Gastroesophageal sphincter (tissue), 3 donors: ENCODE data around the gene NUP93.

Experiments used
- POLR2A ChIP-seq, 2 donors: fragments of 450-650 bp; IDR thresholded peaks; one replicate each; pipeline ENCODE4 v1.6.1; 2017; ENCODE audit warnings: antibody characterized with exemption in 2 of 2, mild to moderate bottlenecking in 2 of 2, moderate library complexity in 1 of 2
- POLR2AphosphoS5 ChIP-seq: sonication (generic); formaldehyde crosslinking; IDR thresholded peaks from one replicate; pipeline ENCODE4 v1.6.1; 2017; ENCODE audit warnings: antibody characterized with exemption
- TF ChIP-seq, protein P1 (sequence below), 4 experiments: fragments of 200-600 bp in 2 of 4; fragments of 450-650 bp in 2 of 4; sonication (generic) in 1 of 4; IDR thresholded peaks; one replicate each; pipeline ENCODE4 v1.5.1; 2017 to 2019; ENCODE audit warnings: antibody characterized with exemption in 4 of 4, mild to moderate bottlenecking in 2 of 4, moderate library complexity in 2 of 4

DNA sequence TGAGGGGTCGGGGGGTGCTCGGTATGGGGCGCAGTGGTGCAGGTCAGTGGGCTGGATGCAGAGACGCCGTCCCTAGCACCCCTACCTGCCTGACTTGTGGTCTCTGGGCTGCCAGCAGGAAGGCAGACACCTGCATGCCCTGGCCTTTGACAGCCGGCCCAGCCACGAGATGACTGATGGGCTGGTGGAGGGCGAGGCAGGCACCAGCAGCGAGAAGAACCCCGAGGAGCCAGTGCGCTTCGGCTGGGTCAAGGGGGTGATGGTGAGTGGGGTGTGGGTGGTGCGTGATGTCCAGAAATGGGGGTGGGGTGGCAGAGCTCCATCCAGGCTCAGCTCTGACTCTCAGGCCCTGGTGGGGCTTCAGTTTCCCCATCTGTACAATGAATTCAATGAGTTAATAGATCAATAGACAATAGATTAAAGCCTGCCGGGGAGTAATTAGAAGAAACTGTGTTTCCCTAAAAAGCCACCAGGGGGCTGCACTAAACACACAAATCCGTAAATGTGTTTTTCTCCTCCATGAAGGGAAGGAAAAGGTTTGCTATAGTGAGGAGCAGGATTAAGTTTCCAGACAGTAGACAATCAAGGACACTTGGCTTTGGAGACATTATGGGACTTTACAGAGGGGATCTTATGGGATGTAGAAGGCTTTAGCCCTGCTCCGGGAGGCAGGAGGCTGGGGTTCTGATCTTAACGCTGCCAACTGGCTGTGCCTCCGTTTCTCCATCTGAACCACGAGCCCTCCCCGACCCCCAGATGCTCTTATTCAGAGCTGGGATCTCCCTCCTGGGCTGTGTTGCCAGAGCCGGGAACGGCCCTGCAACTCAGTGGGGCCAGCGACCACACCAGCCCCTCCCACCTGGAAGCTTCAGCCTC is 137.3 kb downstream of the NUP93 start:
- TF ChIP-seq, protein P1, sequence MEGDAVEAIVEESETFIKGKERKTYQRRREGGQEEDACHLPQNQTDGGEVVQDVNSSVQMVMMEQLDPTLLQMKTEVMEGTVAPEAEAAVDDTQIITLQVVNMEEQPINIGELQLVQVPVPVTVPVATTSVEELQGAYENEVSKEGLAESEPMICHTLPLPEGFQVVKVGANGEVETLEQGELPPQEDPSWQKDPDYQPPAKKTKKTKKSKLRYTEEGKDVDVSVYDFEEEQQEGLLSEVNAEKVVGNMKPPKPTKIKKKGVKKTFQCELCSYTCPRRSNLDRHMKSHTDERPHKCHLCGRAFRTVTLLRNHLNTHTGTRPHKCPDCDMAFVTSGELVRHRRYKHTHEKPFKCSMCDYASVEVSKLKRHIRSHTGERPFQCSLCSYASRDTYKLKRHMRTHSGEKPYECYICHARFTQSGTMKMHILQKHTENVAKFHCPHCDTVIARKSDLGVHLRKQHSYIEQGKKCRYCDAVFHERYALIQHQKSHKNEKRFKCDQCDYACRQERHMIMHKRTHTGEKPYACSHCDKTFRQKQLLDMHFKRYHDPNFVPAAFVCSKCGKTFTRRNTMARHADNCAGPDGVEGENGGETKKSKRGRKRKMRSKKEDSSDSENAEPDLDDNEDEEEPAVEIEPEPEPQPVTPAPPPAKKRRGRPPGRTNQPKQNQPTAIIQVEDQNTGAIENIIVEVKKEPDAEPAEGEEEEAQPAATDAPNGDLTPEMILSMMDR (IDR thresholded peaks at IDR 0.05), result peak in 3 of 4 experiments; percentile 75 to 84 (median 81)
- no peak for TF ChIP-seq POLR2A (IDR thresholded peaks at IDR 0.05)
- no peak for TF ChIP-seq POLR2AphosphoS5
